Measurements from ENCODE around the gene PPOX.

DNA sequence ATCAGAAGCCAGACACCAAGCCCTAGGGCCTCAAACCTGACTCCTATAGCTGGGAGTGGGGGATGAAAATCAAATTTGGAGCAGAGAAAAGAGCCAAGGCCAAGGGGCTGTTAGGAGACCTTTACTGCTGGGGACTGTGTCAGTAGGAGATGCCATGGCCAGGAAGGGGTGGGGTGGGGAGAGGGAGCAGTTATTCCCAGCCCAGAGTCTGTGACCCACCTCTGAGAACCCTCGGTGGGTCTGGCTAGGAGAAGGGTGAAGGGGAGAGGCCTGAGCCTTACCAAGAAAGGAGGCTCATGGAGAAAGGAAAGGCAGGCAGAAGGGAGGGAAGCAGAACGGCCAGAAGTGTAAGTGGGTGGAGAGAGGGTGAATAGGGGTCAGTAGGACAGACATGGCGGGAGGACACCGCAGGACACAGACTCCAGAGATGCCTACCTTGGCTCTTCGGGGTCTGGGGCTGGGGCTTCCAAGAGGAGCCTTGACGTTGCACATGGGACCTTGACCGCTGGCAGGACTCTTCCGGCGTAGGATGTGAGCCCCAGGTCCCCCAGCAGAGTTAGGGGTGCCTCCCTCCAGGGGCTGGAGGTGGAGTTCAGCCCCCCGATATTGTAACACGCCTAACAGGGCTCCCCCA is 31.5 kb downstream of the PPOX start:
- TF ChIP-seq, protein P1, sequence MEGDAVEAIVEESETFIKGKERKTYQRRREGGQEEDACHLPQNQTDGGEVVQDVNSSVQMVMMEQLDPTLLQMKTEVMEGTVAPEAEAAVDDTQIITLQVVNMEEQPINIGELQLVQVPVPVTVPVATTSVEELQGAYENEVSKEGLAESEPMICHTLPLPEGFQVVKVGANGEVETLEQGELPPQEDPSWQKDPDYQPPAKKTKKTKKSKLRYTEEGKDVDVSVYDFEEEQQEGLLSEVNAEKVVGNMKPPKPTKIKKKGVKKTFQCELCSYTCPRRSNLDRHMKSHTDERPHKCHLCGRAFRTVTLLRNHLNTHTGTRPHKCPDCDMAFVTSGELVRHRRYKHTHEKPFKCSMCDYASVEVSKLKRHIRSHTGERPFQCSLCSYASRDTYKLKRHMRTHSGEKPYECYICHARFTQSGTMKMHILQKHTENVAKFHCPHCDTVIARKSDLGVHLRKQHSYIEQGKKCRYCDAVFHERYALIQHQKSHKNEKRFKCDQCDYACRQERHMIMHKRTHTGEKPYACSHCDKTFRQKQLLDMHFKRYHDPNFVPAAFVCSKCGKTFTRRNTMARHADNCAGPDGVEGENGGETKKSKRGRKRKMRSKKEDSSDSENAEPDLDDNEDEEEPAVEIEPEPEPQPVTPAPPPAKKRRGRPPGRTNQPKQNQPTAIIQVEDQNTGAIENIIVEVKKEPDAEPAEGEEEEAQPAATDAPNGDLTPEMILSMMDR (IDR thresholded peaks at IDR 0.05; ENCODE audit: insufficient read depth, low read length), result no peak
- no peak for TF ChIP-seq POLR2AphosphoS5 (IDR thresholded peaks at IDR 0.05; ENCODE audit: low read depth)
- TF ChIP-seq, protein P2, sequence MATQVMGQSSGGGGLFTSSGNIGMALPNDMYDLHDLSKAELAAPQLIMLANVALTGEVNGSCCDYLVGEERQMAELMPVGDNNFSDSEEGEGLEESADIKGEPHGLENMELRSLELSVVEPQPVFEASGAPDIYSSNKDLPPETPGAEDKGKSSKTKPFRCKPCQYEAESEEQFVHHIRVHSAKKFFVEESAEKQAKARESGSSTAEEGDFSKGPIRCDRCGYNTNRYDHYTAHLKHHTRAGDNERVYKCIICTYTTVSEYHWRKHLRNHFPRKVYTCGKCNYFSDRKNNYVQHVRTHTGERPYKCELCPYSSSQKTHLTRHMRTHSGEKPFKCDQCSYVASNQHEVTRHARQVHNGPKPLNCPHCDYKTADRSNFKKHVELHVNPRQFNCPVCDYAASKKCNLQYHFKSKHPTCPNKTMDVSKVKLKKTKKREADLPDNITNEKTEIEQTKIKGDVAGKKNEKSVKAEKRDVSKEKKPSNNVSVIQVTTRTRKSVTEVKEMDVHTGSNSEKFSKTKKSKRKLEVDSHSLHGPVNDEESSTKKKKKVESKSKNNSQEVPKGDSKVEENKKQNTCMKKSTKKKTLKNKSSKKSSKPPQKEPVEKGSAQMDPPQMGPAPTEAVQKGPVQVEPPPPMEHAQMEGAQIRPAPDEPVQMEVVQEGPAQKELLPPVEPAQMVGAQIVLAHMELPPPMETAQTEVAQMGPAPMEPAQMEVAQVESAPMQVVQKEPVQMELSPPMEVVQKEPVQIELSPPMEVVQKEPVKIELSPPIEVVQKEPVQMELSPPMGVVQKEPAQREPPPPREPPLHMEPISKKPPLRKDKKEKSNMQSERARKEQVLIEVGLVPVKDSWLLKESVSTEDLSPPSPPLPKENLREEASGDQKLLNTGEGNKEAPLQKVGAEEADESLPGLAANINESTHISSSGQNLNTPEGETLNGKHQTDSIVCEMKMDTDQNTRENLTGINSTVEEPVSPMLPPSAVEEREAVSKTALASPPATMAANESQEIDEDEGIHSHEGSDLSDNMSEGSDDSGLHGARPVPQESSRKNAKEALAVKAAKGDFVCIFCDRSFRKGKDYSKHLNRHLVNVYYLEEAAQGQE (IDR thresholded peaks at IDR 0.05; ENCODE audit: insufficient replicate concordance, low read depth), result no peak
- no peak for TF ChIP-seq SPI1 (IDR thresholded peaks at IDR 0.05; ENCODE audit: borderline replicate concordance, low read depth)
- no peak for TF ChIP-seq GABPA (IDR thresholded peaks at IDR 0.05; ENCODE audit: low read depth)
